ENCODE measurements around the gene TSPAN18.

Gene TSPAN18

GRCh38 chr11:44737245-44738085, 10.7 kb downstream of the TSPAN18 start:
- no peak for DNase-seq
- no peak for ATAC-seq (replicated peaks)
- Mint-ChIP-seq H3K4me3 (no peak overlapping the region), H3K9me3 (no peaks in the 10 kb centered on the region), H3K27ac (peak overlapping the region; percentile 44), H3K27me3 (peaks cover 36 to 77% of the 10 kb centered on the region in 2 donors), H3K36me3 (no peaks in the 10 kb centered on the region), H3K4me1 (peaks cover 0 to 6% of the 10 kb centered on the region in 2 donors)

- H3K36me3 Mint-ChIP-seq = no peaks in the 10 kb centered on the region
- no peak overlapping the region for H3K4me3 Mint-ChIP-seq
These were observed 12.0 kb downstream of the TSPAN18 start for GRCh38 chr11:44738791-44739190.

GRCh38 chr11:44740967-44741366, 14.2 kb downstream of the TSPAN18 start:
- Mint-ChIP-seq H3K27me3 (peaks cover 40 to 63% of the 10 kb centered on the region in 2 donors), H3K36me3 (no peaks in the 10 kb centered on the region), H3K4me1 (peaks cover 0 to 6% of the 10 kb centered on the region in 2 donors), H3K4me3 (no peak overlapping the region), H3K9me3 (no peaks in the 10 kb centered on the region), H3K27ac (no peak overlapping the region)
- DNase-seq = no peak
- ATAC-seq (replicated peaks) = no peak

More at GRCh38 chr11:44738791-44739190, 12.0 kb downstream of the TSPAN18 start:
- H3K4me1 Mint-ChIP-seq = peaks cover 0 to 6% of the 10 kb centered on the region in 2 donors
- no peak for ATAC-seq (replicated peaks)
- H3K9me3 Mint-ChIP-seq = no peaks in the 10 kb centered on the region
- peaks cover 45 to 76% of the 10 kb centered on the region in 2 donors for H3K27me3 Mint-ChIP-seq
- no peak overlapping the region for H3K27ac Mint-ChIP-seq
- DNase-seq = no peak

DNA sequence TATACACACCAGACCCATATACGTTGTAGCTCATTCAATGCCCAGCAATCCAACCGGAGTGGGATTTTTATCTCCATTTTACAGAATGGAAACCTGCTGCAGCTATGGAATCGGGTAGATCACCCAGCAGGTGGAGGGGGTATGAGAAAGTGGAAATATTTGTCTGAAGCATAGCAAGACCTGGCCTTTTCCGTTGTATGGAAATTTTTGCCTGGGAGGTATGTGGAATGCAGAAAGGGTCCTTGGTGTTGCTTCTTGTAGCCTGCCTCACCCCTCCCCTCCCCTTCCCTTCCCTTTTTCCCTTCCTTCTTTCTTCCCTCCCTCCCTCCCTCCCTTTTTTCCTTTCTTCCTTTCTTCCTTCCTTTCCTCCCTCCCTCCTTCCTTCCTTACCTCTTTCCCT, 15.2 kb downstream of the TSPAN18 start:
- Mint-ChIP-seq H3K4me1 (peaks cover 0 to 6% of the 10 kb centered on the region in 2 donors), H3K4me3 (no peak overlapping the region), H3K36me3 (no peaks in the 10 kb centered on the region), H3K9me3 (no peaks in the 10 kb centered on the region), H3K27me3 (peaks cover 36 to 54% of the 10 kb centered on the region in 2 donors), H3K27ac (no peak overlapping the region)
- no peak for DNase-seq
- no peak for ATAC-seq (replicated peaks)

GRCh38 chr11:44742508-44743246, 15.9 kb downstream of the TSPAN18 start:
- H3K36me3 Mint-ChIP-seq = no peaks in the 10 kb centered on the region
- H3K4me3 Mint-ChIP-seq = no peak overlapping the region
- peaks cover 33 to 47% of the 10 kb centered on the region in 2 donors for H3K27me3 Mint-ChIP-seq
- no peak overlapping the region for H3K27ac Mint-ChIP-seq
- DNase-seq (no peak), ATAC-seq (replicated peaks) (no peak)
- H3K4me1 Mint-ChIP-seq = peaks cover 0 to 3% of the 10 kb centered on the region in 2 donors
- no peaks in the 10 kb centered on the region for H3K9me3 Mint-ChIP-seq

DNA sequence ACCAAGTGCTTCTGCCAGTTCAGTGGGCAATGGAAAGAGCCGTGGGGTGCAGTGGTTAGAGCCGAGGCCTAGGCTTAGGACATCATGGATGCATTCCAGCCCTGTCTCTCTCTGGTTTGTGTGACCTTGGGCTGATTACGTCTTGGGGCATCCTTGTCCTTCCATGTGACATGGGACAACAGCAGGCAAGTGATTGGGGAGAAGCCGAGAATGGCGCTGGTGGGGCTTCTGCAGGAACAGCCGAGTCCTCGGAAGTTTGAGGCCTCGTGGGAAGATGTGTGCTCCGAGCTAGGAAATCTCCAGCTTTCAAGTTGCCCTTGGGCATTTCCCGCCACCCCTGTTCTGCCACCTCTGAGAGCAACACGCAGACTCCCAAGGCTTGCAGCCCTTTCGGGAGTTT, 16.6 kb downstream of the TSPAN18 start:
- Mint-ChIP-seq H3K4me1 (no peaks in the 10 kb centered on the region), H3K27ac (no peak overlapping the region), H3K4me3 (no peak overlapping the region), H3K36me3 (no peaks in the 10 kb centered on the region), H3K27me3 (peaks cover 26 to 43% of the 10 kb centered on the region in 2 donors), H3K9me3 (no peaks in the 10 kb centered on the region)
- ATAC-seq (replicated peaks) (no peak), DNase-seq (no peak)

- H3K27ac Mint-ChIP-seq = no peak overlapping the region
- no peak overlapping the region for H3K4me3 Mint-ChIP-seq
- H3K4me1 Mint-ChIP-seq = no peaks in the 10 kb centered on the region
- H3K9me3 Mint-ChIP-seq = no peaks in the 10 kb centered on the region
- H3K27me3 Mint-ChIP-seq = peaks cover 22 to 35% of the 10 kb centered on the region in 2 donors
- H3K36me3 Mint-ChIP-seq = no peaks in the 10 kb centered on the region
- no peak for ATAC-seq (replicated peaks)
- no peak for DNase-seq
These were observed 17.3 kb downstream of the TSPAN18 start for GRCh38 chr11:44743959-44744557.

DNA sequence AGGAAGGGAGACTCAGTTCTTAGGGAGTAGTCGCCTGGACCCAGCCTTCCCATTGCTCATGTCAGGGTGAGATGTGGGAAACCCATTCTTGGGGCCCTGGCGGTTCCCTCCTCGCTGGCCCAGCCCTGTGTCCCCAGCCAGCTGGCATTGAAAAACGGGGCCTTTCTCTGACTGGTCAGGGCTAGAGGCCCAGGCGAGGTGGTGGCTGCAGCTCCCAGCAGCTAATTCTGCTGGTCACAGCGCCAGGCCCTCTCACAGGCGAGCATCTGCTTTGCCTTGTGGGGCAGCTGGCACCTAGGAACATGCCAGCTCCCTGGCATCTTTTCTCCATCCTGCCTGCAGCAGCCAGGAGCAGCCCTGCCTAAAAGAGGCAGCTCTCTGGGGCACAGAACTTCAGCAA, 20.1 kb downstream of the TSPAN18 start:
- peaks cover 13 to 29% of the 10 kb centered on the region in 2 donors for H3K27me3 Mint-ChIP-seq
- H3K27ac Mint-ChIP-seq = no peak overlapping the region
- H3K4me1 Mint-ChIP-seq = no peaks in the 10 kb centered on the region
- no peaks in the 10 kb centered on the region for H3K36me3 Mint-ChIP-seq
- ATAC-seq (replicated peaks) (no peak), DNase-seq (no peak)
- H3K9me3 Mint-ChIP-seq = no peaks in the 10 kb centered on the region
- no peak overlapping the region for H3K4me3 Mint-ChIP-seq

- no peak overlapping the region for H3K4me3 Mint-ChIP-seq
- H3K27ac Mint-ChIP-seq = no peak overlapping the region
- ATAC-seq (replicated peaks) (no peak), DNase-seq (no peak)
- H3K27me3 Mint-ChIP-seq = peaks cover 11 to 25% of the 10 kb centered on the region in 2 donors
- H3K36me3 Mint-ChIP-seq = no peaks in the 10 kb centered on the region
- no peaks in the 10 kb centered on the region for H3K9me3 Mint-ChIP-seq
- H3K4me1 Mint-ChIP-seq = no peaks in the 10 kb centered on the region
These were observed 20.6 kb downstream of the TSPAN18 start for GRCh38 chr11:44747316-44747715.

DNA sequence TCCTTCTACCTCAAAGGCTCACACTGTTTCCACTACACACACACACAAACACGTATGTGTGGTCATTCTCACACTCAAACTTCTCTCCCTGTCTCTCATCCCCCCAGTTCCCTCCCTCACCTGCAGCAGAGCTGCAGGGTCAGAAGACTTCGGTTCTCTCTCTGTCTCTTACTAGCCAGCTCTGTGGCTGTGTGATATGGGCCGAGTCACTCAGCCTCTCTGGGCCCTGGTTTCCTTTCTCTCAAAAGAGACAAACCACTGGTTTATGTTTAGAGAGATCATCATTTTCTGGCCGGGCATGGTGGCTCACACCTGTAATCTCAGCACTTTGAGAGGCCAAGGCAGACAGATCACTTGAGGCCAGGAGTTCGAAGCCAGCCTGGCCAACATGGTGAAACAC, 21.1 kb downstream of the TSPAN18 start:
- DNase-seq (no peak), ATAC-seq (replicated peaks) (no peak)
- Mint-ChIP-seq H3K36me3 (no peaks in the 10 kb centered on the region), H3K9me3 (no peaks in the 10 kb centered on the region), H3K4me3 (no peak overlapping the region), H3K27ac (no peak overlapping the region), H3K27me3 (peaks cover 6 to 20% of the 10 kb centered on the region in 2 donors), H3K4me1 (no peaks in the 10 kb centered on the region)

- Mint-ChIP-seq H3K4me3 (no peak overlapping the region), H3K36me3 (no peaks in the 10 kb centered on the region), H3K4me1 (no peaks in the 10 kb centered on the region), H3K27ac (no peak overlapping the region), H3K9me3 (no peaks in the 10 kb centered on the region), H3K27me3 (peaks cover 0 to 21% of the 10 kb centered on the region in 2 donors)
- DNase-seq (no peak), ATAC-seq (replicated peaks) (no peak)
These were observed 21.8 kb downstream of the TSPAN18 start for GRCh38 chr11:44748606-44749005.

GRCh38 chr11:44749189-44749588, 22.4 kb downstream of the TSPAN18 start:
- no peaks in the 10 kb centered on the region for H3K4me1 Mint-ChIP-seq
- no peak for DNase-seq
- H3K27ac Mint-ChIP-seq = no peak overlapping the region
- no peak overlapping the region for H3K4me3 Mint-ChIP-seq
- H3K9me3 Mint-ChIP-seq = no peaks in the 10 kb centered on the region
- H3K36me3 Mint-ChIP-seq = no peaks in the 10 kb centered on the region
- no peak for ATAC-seq (replicated peaks)
- H3K27me3 Mint-ChIP-seq = peaks cover 0 to 22% of the 10 kb centered on the region in 2 donors

GRCh38 chr11:44750551-44751465, 24.0 kb downstream of the TSPAN18 start:
- Mint-ChIP-seq H3K9me3 (no peaks in the 10 kb centered on the region), H3K27me3 (peaks cover 8 to 28% of the 10 kb centered on the region in 2 donors), H3K36me3 (no peaks in the 10 kb centered on the region), H3K27ac (peak overlapping the region; percentile 73), H3K4me3 (no peak overlapping the region), H3K4me1 (no peaks in the 10 kb centered on the region)
- ATAC-seq (replicated peaks) = no peak
- no peak for DNase-seq

- DNase-seq (no peak), ATAC-seq (replicated peaks) (no peak)
- Mint-ChIP-seq H3K9me3 (no peaks in the 10 kb centered on the region), H3K4me1 (no peaks in the 10 kb centered on the region), H3K36me3 (no peaks in the 10 kb centered on the region), H3K27ac (no peak overlapping the region), H3K4me3 (no peak overlapping the region), H3K27me3 (peaks cover 9 to 28% of the 10 kb centered on the region in 2 donors)
These were observed 25.5 kb downstream of the TSPAN18 start for GRCh38 chr11:44752300-44752699.
